BE2C (cell line): ENCODE measurements around the gene JRKL.

Source experiments
- DNase-seq: peaks from one replicate; pipeline ENCODE4 v3.0.0-alpha.2; 2020
- H3K27me3 ChIP-seq: fragments of 250-450 bp; sonication (Bioruptor Pico); 2 replicates; pipeline ENCODE4 v1.5.1; 2020; ENCODE audit warnings: mild to moderate bottlenecking
- H3K36me3 ChIP-seq: fragments of 250-450 bp; sonication (Bioruptor Pico); 2 replicates; pipeline ENCODE4 v1.5.1; 2020; ENCODE audit warnings: mild to moderate bottlenecking
- H3K4me1 ChIP-seq: fragments of 250-450 bp; sonication (Bioruptor Pico); 2 replicates; pipeline ENCODE4 v1.5.1; 2020
- H3K4me3 ChIP-seq: 2 replicates; pipeline ENCODE4 v1.5.1; 2011; ENCODE audit warnings: low read depth, low read length
- H3K9me3 ChIP-seq: fragments of 250-450 bp; sonication (Bioruptor Pico); 2 replicates; pipeline ENCODE4 v1.5.1; 2020
- CTCF ChIP-seq: IDR thresholded peaks from 2 replicates; pipeline ENCODE4 v1.5.1; 2012; ENCODE audit warnings: mild to moderate bottlenecking, low read depth, low read length

Gene JRKL

GRCh38 chr11:96367342-96367741, 22.5 kb upstream of the JRKL start:
- Histone ChIP-seq H3K4me3 (no peak overlapping the region), H3K9me3 (no peaks in the 10 kb centered on the region), H3K36me3 (peaks cover 6% of the 10 kb centered on the region), H3K27me3 (no peaks in the 10 kb centered on the region), H3K4me1 (no peaks in the 10 kb centered on the region)
- no peak for DNase-seq
- TF ChIP-seq CTCF: no peak

- TF ChIP-seq CTCF: no peak
- no peak overlapping the region for H3K4me3 ChIP-seq
- no peaks in the 10 kb centered on the region for H3K27me3 ChIP-seq
- H3K36me3 ChIP-seq: peaks cover 10% of the 10 kb centered on the region
- no peaks in the 10 kb centered on the region for H3K4me1 ChIP-seq
- no peak for DNase-seq
- H3K9me3 ChIP-seq: no peaks in the 10 kb centered on the region
Observed at GRCh38 chr11:96373826-96374225, 16.0 kb upstream of the JRKL start.

- no peak for DNase-seq
Observed at GRCh38 chr11:96376796-96377195, 13.0 kb upstream of the JRKL start.

GRCh38 chr11:96384156-96384555, 5.7 kb upstream of the JRKL start:
- no peak for TF ChIP-seq CTCF
- Histone ChIP-seq H3K4me1 (no peaks in the 10 kb centered on the region), H3K9me3 (no peaks in the 10 kb centered on the region), H3K36me3 (peaks cover 2% of the 10 kb centered on the region; the same call in 1 of the 2 replicates), H3K27me3 (no peaks in the 10 kb centered on the region), H3K4me3 (no peak overlapping the region)
- DNase-seq: no peak

More at GRCh38 chr11:96376796-96377195, 13.0 kb upstream of the JRKL start:
- Histone ChIP-seq H3K4me3 (no peak overlapping the region), H3K9me3 (no peaks in the 10 kb centered on the region), H3K27me3 (no peaks in the 10 kb centered on the region), H3K36me3 (peaks cover 5% of the 10 kb centered on the region; the same call in 1 of the 2 replicates), H3K4me1 (no peaks in the 10 kb centered on the region)
- TF ChIP-seq CTCF: no peak

GRCh38 chr11:96385187-96385586, 4.6 kb upstream of the JRKL start:
- Histone ChIP-seq H3K27me3 (no peaks in the 10 kb centered on the region), H3K4me1 (no peaks in the 10 kb centered on the region), H3K36me3 (peaks cover 2% of the 10 kb centered on the region; the same call in 1 of the 2 replicates), H3K9me3 (no peaks in the 10 kb centered on the region), H3K4me3 (no peak overlapping the region)
- TF ChIP-seq CTCF: no peak
- DNase-seq: no peak

GRCh38 chr11:96388891-96389719, 708 bp upstream of the JRKL start:
- peaks cover 10% of the 10 kb centered on the region for H3K4me1 ChIP-seq
- no peak for TF ChIP-seq CTCF
- H3K4me3 ChIP-seq: peak overlapping the region; percentile 91
- DNase-seq: no peak
- H3K36me3 ChIP-seq: no peaks in the 10 kb centered on the region
- no peaks in the 10 kb centered on the region for H3K9me3 ChIP-seq
- H3K27me3 ChIP-seq: no peaks in the 10 kb centered on the region
